Gastroesophageal sphincter (tissue), 4 donors: ENCODE results near the gene ARHGEF4. TPM values are rescaled to one million over a fixed set of nuclear protein-coding genes. Genes with fewer than 3 reads are reported as not detected.
A peak's percentile ranks its signal among the peaks of the same experiment; 100 is the strongest.

Source experiments
- ATAC-seq: fragments of 150-250 bp; one replicate; pipeline ENCODE4 v1.9.1; 2016; ENCODE audit warnings: mild to moderate bottlenecking, moderate library complexity
- H3K27ac ChIP-seq, 4 donors: fragments of 200-600 bp; sonication (generic) in 3 of 4; 1 replicate in 3 of 4; 2 replicates in 1 of 4; pipeline ENCODE4 v1.5.1; 2016 to 2019
- H3K27me3 ChIP-seq: fragments of 200-600 bp; sonication (generic); one replicate; pipeline ENCODE4 v1.5.1; 2019
- H3K36me3 ChIP-seq, 2 donors: fragments of 200-600 bp; sonication (generic); one replicate each; pipeline ENCODE4 v1.5.1; 2019; ENCODE audit warnings: control low read depth in 1 of 2
- H3K4me1 ChIP-seq, 3 donors: fragments of 200-600 bp; sonication (generic); 1 replicate in 2 of 3; 2 replicates in 1 of 3; pipeline ENCODE4 v1.5.1; 2016 to 2019; ENCODE audit warnings: control low read depth in 2 of 3
- H3K4me3 ChIP-seq, 2 donors: fragments of 200-600 bp; sonication (generic); one replicate each; pipeline ENCODE4 v1.5.1; 2019; ENCODE audit warnings: mild to moderate bottlenecking in 1 of 2, moderate library complexity in 1 of 2
- H3K9me3 ChIP-seq, 3 donors: fragments of 200-600 bp; sonication (generic); one replicate each; pipeline ENCODE4 v1.5.1; 2017 to 2019; ENCODE audit warnings: control low read depth in 2 of 3
- CTCF ChIP-seq, 4 experiments: fragments of 200-600 bp in 2 of 4; fragments of 450-650 bp in 2 of 4; sonication (generic) in 1 of 4; IDR thresholded peaks; one replicate each; pipeline ENCODE4 v1.5.1; 2017 to 2019; ENCODE audit warnings: antibody characterized with exemption in 4 of 4, mild to moderate bottlenecking in 2 of 4, moderate library complexity in 2 of 4
- EP300 ChIP-seq: sonication (generic); formaldehyde crosslinking; IDR thresholded peaks from one replicate; pipeline ENCODE4 v1.6.1; 2017; ENCODE audit warnings: antibody characterized with exemption, mild to moderate bottlenecking
- POLR2A ChIP-seq, 2 donors: fragments of 450-650 bp; IDR thresholded peaks; one replicate each; pipeline ENCODE4 v1.6.1; 2017; ENCODE audit warnings: antibody characterized with exemption in 2 of 2, mild to moderate bottlenecking in 2 of 2, moderate library complexity in 1 of 2
- POLR2AphosphoS5 ChIP-seq: sonication (generic); formaldehyde crosslinking; IDR thresholded peaks from one replicate; pipeline ENCODE4 v1.6.1; 2017; ENCODE audit warnings: antibody characterized with exemption
- WGBS, 2 donors: methylation state at CpG; one replicate each; pipeline ENCODE4 v1.1.5; 2018; ENCODE audit warnings: low coverage in 1 of 2; 5-methylcytosine and 5-hydroxymethylcytosine counted together
- total RNA-seq, 4 donors: library from RNA; depleted of rRNA; stranded (reverse); fragments of >200 nt; gene quantifications; one replicate each; pipeline ENCODE4 v1.1.0, GENCODE V29; 2016

Gene ARHGEF4
- total RNA-seq, 4 donors from 2014 or later: 15.9 to 59.5 (median 21.8) TPM

GRCh38 chr2:131031875-131032274 lies 195.2 kb downstream of the ARHGEF4 start:
- Histone ChIP-seq H3K4me1 (peaks cover 0 to 28% (median 5%) of the 10 kb centered on the region in 3 donors), H3K36me3 (no peaks in the 10 kb centered on the region), H3K27ac (no peak overlapping the region), H3K27me3 (peaks cover 6% of the 10 kb centered on the region), H3K9me3 (peaks cover 0 to 10% (median 0%) of the 10 kb centered on the region in 3 donors), H3K4me3 (no peak overlapping the region)
- TF ChIP-seq POLR2A (IDR thresholded peaks at IDR 0.05) (no peak), EP300 (no peak), POLR2AphosphoS5 (no peak), CTCF (IDR thresholded peaks at IDR 0.05) (no peak)
- 80% methylated on average over 1 of the region's 9 CpGs; no CpG with 5 or more reads in 1 of the 2 donors for WGBS, 2 donors
- ATAC-seq: no peak

- WGBS, 2 donors: no CpG with 5 or more reads among the region's 4 CpGs
These were observed 195.7 kb downstream of the ARHGEF4 start for GRCh38 chr2:131032393-131032836.

GRCh38 chr2:131033786-131034121 lies 197.0 kb downstream of the ARHGEF4 start:
- Histone ChIP-seq H3K27ac (no peak overlapping the region), H3K4me1 (peaks cover 0 to 28% (median 5%) of the 10 kb centered on the region in 3 donors), H3K27me3 (peaks cover 6% of the 10 kb centered on the region), H3K9me3 (no peaks in the 10 kb centered on the region), H3K36me3 (no peaks in the 10 kb centered on the region), H3K4me3 (no peak overlapping the region)
- no peak for ATAC-seq
- 83% methylated on average over 1 of the region's 1 CpG; no CpG with 5 or more reads in 1 of the 2 donors for WGBS, 2 donors
- TF ChIP-seq POLR2AphosphoS5 (no peak), EP300 (no peak), CTCF (IDR thresholded peaks at IDR 0.05) (no peak)

More at GRCh38 chr2:131032393-131032836, 195.7 kb downstream of the ARHGEF4 start:
- peaks cover 6% of the 10 kb centered on the region for H3K27me3 ChIP-seq
- peaks cover 0 to 28% (median 5%) of the 10 kb centered on the region in 3 donors for H3K4me1 ChIP-seq
- ATAC-seq: no peak
- no peak for TF ChIP-seq CTCF (IDR thresholded peaks at IDR 0.05)
- no peak for TF ChIP-seq EP300
- TF ChIP-seq POLR2A (IDR thresholded peaks at IDR 0.05): no peak
- H3K9me3 ChIP-seq: peaks cover 0 to 10% (median 0%) of the 10 kb centered on the region in 3 donors
- no peak overlapping the region for H3K4me3 ChIP-seq
- no peaks in the 10 kb centered on the region for H3K36me3 ChIP-seq
- H3K27ac ChIP-seq: no peak overlapping the region

- WGBS, 2 donors: 0 to 22% methylated on average over 3 to 6 of the region's 61 CpGs
- no peaks in the 10 kb centered on the region for H3K9me3 ChIP-seq
- H3K36me3 ChIP-seq: no peaks in the 10 kb centered on the region
- H3K27ac ChIP-seq: peak overlapping the region in 3 of 4 donors; percentile 13 to 53 (median 51)
- H3K4me3 ChIP-seq: peak overlapping the region; percentile 28 to 65
- ATAC-seq: peak; percentile 68
- no peak for TF ChIP-seq EP300
- no peak for TF ChIP-seq POLR2AphosphoS5
- no peak for TF ChIP-seq POLR2A (IDR thresholded peaks at IDR 0.05)
- TF ChIP-seq CTCF (IDR thresholded peaks at IDR 0.05): no peak
- peaks cover 0 to 28% (median 5%) of the 10 kb centered on the region in 3 donors for H3K4me1 ChIP-seq
- H3K27me3 ChIP-seq: peaks cover 7% of the 10 kb centered on the region
These were observed 197.7 kb downstream of the ARHGEF4 start for GRCh38 chr2:131034122-131035051.
